Stomach (tissue), 4 donors: ENCODE data around the gene KRT8.

Experiments
- EP300 ChIP-seq: sonication (generic); formaldehyde crosslinking; IDR thresholded peaks from one replicate; pipeline ENCODE4 v1.6.1; 2017; ENCODE audit warnings: antibody characterized with exemption
- POLR2A ChIP-seq, 4 donors: fragments of 450-650 bp; IDR thresholded peaks; one replicate each; pipeline ENCODE4 v1.6.1; 2016; ENCODE audit warnings: antibody characterized with exemption in 4 of 4, control low read depth in 2 of 4, mild to moderate bottlenecking in 1 of 4, moderate library complexity in 1 of 4
- TF ChIP-seq, protein P1 (sequence below), 7 experiments: fragments of 450-650 bp in 4 of 7; fragments of 200-600 bp in 3 of 7; sonication (generic) in 3 of 7; IDR thresholded peaks; one replicate each; pipeline ENCODE4 v1.5.1; 2016 to 2019; ENCODE audit warnings: antibody characterized with exemption in 7 of 7, control low read depth in 2 of 7, mild to moderate bottlenecking in 1 of 7

DNA sequence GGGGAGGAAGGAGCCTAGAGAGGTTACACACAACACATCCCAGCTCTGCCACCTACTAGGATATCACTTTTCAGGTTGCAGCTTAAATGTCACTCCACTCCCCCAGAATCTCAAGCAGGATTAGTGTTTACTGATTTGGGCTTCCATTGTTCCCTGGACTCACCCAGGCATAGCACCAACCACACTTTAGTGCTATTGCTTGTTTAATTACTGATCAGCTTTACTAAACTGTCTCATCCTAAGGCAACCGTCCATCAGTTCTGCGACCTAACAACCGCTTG is 38.0 kb upstream of the KRT8 start:
- TF ChIP-seq, protein P1, sequence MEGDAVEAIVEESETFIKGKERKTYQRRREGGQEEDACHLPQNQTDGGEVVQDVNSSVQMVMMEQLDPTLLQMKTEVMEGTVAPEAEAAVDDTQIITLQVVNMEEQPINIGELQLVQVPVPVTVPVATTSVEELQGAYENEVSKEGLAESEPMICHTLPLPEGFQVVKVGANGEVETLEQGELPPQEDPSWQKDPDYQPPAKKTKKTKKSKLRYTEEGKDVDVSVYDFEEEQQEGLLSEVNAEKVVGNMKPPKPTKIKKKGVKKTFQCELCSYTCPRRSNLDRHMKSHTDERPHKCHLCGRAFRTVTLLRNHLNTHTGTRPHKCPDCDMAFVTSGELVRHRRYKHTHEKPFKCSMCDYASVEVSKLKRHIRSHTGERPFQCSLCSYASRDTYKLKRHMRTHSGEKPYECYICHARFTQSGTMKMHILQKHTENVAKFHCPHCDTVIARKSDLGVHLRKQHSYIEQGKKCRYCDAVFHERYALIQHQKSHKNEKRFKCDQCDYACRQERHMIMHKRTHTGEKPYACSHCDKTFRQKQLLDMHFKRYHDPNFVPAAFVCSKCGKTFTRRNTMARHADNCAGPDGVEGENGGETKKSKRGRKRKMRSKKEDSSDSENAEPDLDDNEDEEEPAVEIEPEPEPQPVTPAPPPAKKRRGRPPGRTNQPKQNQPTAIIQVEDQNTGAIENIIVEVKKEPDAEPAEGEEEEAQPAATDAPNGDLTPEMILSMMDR (IDR thresholded peaks at IDR 0.05), result no peak
- TF ChIP-seq POLR2A (IDR thresholded peaks at IDR 0.05) (no peak), EP300 (no peak)
